ENCODE results near the gene RASGEF1B. TPM values are rescaled to one million over a fixed set of nuclear protein-coding genes. Genes with fewer than 3 reads are reported as not detected.
A peak's percentile ranks its signal among the peaks of the same experiment; 100 is the strongest.

RASGEF1B gene
- total RNA-seq, 1 donor from 2014 or later, result 10.2 TPM

GRCh38 chr4:81428002-81428401 lies 43.7 kb downstream of the RASGEF1B start:
- Mint-ChIP-seq H3K4me3 (ENCODE audit: low read depth) (no peak overlapping the region), H3K36me3 (ENCODE audit: insufficient read depth) (peaks cover 17% of the 10 kb centered on the region), H3K27ac (no peak overlapping the region), H3K4me1 (ENCODE audit: low read depth) (no peaks in the 10 kb centered on the region), H3K27me3 (no peaks in the 10 kb centered on the region), H3K9me3 (ENCODE audit: low read depth) (no peaks in the 10 kb centered on the region)
- TF ChIP-seq CTCF (IDR thresholded peaks at IDR 0.05; ENCODE audit: unreplicated experiment), result no peak
- DNase-seq (ENCODE audit: low spot score, unreplicated experiment), result no peak

- H3K27ac Mint-ChIP-seq, result no peak overlapping the region
Measured at GRCh38 chr4:81427344-81427821, 44.3 kb downstream of the RASGEF1B start.

GRCh38 chr4:81426770-81427289 lies 44.9 kb downstream of the RASGEF1B start:
- H3K27me3 Mint-ChIP-seq, result no peaks in the 10 kb centered on the region
- no peak for TF ChIP-seq CTCF (IDR thresholded peaks at IDR 0.05; ENCODE audit: unreplicated experiment)
- no peaks in the 10 kb centered on the region for H3K9me3 Mint-ChIP-seq (ENCODE audit: low read depth)
- H3K4me3 Mint-ChIP-seq (ENCODE audit: low read depth), result no peak overlapping the region
- no peaks in the 10 kb centered on the region for H3K4me1 Mint-ChIP-seq (ENCODE audit: low read depth)
- peaks cover 16% of the 10 kb centered on the region for H3K36me3 Mint-ChIP-seq (ENCODE audit: insufficient read depth)
- H3K27ac Mint-ChIP-seq, result no peak overlapping the region
- no peak for DNase-seq (ENCODE audit: low spot score, unreplicated experiment)

More at GRCh38 chr4:81427344-81427821, 44.3 kb downstream of the RASGEF1B start:
- H3K36me3 Mint-ChIP-seq (ENCODE audit: insufficient read depth), result peaks cover 16% of the 10 kb centered on the region
- no peak overlapping the region for H3K4me3 Mint-ChIP-seq (ENCODE audit: low read depth)
- no peak for TF ChIP-seq CTCF (IDR thresholded peaks at IDR 0.05; ENCODE audit: unreplicated experiment)
- no peaks in the 10 kb centered on the region for H3K27me3 Mint-ChIP-seq
- no peak for DNase-seq (ENCODE audit: low spot score, unreplicated experiment)
- no peaks in the 10 kb centered on the region for H3K9me3 Mint-ChIP-seq (ENCODE audit: low read depth)
- H3K4me1 Mint-ChIP-seq (ENCODE audit: low read depth), result no peaks in the 10 kb centered on the region

GRCh38 chr4:81424816-81425755 lies 46.6 kb downstream of the RASGEF1B start:
- TF ChIP-seq CTCF (IDR thresholded peaks at IDR 0.05; ENCODE audit: unreplicated experiment), result no peak
- no peaks in the 10 kb centered on the region for H3K4me1 Mint-ChIP-seq (ENCODE audit: low read depth)
- H3K27ac Mint-ChIP-seq, result no peak overlapping the region
- H3K27me3 Mint-ChIP-seq, result no peaks in the 10 kb centered on the region
- no peak for DNase-seq (ENCODE audit: low spot score, unreplicated experiment)
- H3K36me3 Mint-ChIP-seq (ENCODE audit: insufficient read depth), result peaks cover 13% of the 10 kb centered on the region
- no peaks in the 10 kb centered on the region for H3K9me3 Mint-ChIP-seq (ENCODE audit: low read depth)
- no peak overlapping the region for H3K4me3 Mint-ChIP-seq (ENCODE audit: low read depth)

GRCh38 chr4:81424336-81424735 lies 47.4 kb downstream of the RASGEF1B start:
- Mint-ChIP-seq H3K4me1 (ENCODE audit: low read depth) (no peaks in the 10 kb centered on the region), H3K9me3 (ENCODE audit: low read depth) (no peaks in the 10 kb centered on the region), H3K27ac (peak overlapping the region; percentile 12), H3K36me3 (ENCODE audit: insufficient read depth) (peaks cover 7% of the 10 kb centered on the region), H3K27me3 (no peaks in the 10 kb centered on the region), H3K4me3 (ENCODE audit: low read depth) (no peak overlapping the region)
- no peak for DNase-seq (ENCODE audit: low spot score, unreplicated experiment)
- TF ChIP-seq CTCF (IDR thresholded peaks at IDR 0.05; ENCODE audit: unreplicated experiment), result no peak
